DMS114 treated with DMSO at 0.1 percent for 48 hours (cell line): Measurements from ENCODE around the gene OIP5.
"Not testable (repeated sequence)": the region's sequence is repeated elsewhere in the genome, so short reads cannot be mapped to it uniquely, and the experiment has no call there.

ENCODE experiments used
- DNase-seq: peaks from one replicate; lab custom pipeline; 2025; ENCODE audit not compliant: unreplicated experiment; lab: John Stamatoyannopoulos, UW

OIP5 gene

DNA sequence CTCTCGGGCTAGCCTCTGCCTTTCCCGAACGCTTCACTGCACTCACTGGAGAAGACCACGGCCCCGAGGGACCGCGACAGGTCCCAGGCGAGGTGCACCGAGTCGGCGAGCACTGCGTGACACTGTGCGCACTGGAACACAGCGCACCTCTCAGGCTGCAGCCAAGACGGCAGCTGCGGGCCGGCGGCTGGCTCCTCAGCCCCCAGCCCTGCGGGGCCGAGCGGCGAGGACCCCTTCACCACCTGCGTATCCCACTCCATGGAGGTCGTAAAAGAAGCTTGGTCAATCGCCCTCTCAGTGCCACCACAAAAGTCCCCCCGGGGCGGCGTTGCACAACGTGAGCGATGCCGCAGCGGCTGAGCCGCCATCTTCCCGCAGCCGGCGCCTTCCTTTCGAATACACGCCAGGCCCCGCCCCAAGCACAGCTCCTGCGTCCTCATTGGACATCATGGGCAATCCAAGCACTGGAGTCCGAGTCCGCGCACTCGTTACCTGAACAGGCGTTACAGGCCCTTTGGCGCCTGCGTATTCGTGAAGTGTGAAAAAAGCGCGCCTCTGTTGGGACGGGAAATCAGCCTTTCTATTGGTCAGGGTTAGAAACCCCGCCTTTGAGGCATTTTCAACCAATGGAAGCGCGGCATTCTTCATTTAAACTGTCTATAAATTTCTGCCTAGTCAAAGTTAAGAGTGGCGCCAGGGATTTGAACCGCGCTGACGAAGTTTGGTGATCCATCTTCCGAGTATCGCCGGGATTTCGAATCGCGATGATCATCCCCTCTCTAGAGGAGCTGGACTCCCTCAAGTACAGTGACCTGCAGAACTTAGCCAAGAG, at the start of gene OIP5, which contains the start of gene NUSAP1:
TSS of gene OIP5 (minus strand) at position 398 of the 832 bp plus-strand sequence. CDS start at position 368, 30 bp downstream.
TSS of gene NUSAP1 (plus strand) at position 688 of the 832 bp plus-strand sequence. CDS start at position 765, 77 bp downstream.
- peak; percentile 99 for DNase-seq

DNA sequence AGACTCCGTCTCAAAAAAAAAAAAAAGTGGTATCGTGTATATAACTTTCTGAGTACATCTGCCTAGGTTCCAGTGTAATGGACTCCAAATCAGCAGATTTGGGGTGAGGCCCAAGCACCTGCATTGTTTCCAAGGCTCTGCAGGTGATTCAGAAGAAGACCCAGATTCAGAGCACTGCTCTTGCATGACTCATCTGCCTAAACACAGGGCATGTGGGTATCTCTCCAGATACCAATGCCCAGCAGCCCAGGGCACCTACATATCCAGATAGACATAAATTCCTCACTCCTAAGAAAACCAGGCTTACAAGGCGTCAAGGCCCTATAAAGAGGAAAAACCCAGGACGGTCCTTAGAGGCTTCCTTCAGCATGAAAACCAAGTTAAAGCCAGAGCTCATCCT, 45.6 kb upstream of the OIP5 start:
- DNase-seq = no peak

DNA sequence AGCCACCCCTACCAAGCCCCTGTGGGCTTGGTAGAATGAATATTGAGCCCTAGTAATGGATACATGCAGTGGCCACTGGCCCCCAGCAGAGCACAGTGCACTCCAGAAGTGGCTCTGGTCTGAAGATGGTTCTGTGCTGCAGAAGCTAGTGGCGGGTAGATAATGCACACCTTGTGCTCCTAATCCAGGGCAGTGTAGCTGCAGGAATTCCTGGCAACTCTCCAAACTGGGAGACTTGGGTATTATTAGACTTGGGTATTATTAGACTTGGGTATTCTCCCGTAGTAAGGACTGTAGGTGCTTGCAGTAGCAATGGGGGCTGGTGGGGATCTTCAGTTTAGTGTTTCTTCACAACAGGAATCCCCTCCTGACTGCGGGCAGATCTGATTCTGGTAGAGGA, 35.0 kb upstream of the OIP5 start:
- DNase-seq = no peak

DNA sequence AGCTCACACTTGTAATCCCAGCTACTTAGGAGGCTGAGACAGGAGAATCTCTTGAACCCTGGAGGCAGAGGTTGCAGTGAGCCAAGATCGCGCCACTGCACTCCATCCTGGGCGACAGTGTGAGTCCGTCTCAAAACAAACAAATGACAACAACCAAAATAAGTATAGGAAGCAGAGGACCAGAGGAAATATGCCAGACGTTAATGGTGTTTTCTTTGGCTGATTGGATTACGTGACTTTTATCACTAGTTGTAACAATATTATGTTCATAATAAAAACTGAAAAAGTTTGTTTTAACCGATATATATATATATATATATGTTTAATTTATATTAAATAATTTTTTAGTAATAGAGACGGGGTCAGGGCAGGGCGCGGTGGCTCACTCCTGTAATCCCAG, 22.0 kb upstream of the OIP5 start:
- no peak for DNase-seq

DNA sequence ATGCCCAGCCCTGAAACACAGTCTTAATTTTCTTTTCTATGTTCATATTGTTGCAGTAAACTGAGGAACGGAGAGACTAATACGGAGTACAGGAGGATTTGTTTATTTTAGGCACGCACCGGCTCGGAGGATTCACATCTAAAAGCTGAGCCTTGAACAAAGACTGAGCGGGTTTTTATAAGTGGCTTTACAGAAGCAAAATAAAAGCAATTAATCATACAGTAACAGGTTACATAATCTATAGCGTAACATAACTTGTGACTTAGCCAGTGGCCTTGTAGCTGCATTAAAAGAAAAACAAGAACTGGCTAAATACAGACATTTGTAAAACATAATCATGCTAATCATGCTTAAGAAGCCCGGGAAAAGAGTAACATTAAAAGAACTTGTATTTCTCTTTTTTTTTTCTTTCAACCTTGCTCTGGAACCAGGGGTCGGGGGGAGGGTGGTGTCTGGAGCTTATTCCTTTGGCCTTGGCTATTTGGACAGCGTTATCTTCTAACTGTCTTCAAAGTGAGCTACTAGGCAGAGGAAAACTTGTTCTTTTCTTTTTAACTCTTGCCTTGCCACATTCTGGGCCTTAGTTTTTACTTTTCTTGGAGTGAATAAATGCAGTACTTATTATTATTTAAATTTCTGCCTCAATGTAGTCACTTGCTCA, 17.8 kb upstream of the OIP5 start:
- no peak for DNase-seq

DNA sequence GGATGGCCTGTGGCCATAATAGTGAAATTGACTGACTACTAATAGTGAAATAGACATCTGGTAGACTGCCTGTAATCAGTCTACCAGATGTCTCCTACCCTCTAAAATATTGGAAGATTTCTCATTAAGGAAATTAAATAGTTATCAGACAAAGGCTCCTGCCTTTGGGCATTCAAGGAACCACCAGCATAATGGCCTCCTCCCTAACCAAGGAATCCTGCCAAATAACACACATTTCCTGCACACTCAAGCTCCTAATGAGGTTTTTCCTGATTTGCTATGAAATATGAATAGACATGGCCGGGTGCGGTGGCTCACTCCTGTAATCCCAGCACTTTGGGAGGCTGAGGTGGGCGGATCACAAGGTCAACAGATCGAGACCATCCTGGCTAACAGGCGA, 14.8 kb upstream of the OIP5 start:
- no peak for DNase-seq

DNA sequence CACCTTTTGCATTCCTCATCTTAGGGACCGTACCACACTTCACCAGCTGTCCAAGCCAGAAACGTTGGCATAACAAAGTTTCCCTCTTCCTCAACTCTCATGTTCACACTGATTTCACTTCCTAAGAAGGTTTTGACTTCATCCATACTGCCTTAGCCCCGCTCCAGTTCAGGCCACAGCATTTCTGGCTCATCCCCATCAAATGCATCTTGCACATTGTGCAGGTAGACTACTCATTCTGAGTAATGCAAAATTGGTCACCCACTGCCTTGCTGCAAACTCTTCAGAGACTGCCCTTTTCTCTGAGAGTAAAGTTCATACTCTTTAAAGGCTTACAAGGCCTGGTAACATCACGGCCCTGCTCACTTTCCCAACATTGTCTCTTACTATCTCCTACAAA, 9.1 kb upstream of the OIP5 start:
- no peak for DNase-seq

DNA sequence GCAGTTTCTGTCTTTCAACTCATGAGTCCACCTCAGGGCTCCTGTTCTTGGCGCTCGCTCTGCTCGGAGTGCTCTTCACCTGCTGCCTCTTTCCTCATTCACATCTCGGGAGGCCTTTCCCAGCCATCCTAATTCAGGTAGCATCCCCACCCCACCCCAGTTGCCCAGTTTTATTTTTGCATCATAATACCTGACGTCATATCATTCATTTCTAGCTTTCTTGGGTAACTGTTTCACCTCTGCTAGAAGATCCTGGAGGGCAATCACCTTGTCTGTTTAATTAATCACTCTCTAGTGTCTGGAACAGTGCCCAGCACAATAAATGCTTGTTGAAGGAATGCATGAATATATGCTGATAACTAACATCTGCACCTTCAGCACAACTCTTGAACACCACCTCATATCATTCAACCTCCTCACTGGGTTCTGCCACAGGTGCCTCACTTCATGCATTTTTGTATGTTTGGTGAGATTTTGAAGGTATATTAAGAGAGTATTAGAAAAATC, 7.9 kb upstream of the OIP5 start:
- DNase-seq = no peak

DNA sequence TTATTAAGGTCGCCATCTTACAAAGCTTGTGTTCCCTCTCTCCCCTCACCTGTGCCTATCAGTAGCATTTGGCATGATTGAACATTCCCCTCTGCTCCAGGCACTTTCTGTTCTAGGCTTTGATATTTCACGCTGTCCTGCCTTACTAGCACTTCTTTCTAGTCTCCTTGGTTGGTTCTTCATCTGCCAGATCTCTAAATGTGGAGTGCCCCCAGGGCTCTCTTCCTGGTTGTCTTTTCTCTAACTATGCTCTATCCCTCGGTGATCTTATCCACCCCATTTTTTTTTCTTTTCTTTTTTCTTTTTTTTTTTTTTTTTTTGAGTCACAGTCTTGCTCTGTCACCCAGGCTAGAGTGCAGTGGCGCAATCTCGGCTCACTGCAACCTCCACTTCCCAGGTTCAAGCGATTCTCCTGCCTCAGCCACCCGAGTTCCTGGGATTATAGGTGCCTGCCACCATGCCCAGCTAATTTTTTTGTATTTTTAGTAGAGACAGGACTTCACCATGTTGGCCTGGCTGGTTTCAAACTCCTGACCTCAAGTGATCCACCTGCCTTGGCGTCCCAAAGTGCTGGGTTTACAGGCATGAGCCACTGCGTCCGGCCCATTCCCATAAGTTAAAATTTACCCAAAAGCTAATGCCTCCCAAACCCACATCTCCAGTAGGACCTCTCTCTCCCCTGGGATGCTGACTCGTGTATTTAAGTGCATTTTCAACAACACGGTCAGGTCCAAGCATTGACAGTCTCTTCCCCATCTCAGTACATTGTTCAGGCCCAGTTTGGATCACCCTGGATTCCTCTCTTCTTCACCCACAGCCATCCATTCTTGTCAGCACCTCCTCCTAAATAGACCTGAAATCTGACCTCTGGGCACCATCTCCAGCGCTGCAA, 5.5 kb upstream of the OIP5 start:
- DNase-seq = no peak

DNA sequence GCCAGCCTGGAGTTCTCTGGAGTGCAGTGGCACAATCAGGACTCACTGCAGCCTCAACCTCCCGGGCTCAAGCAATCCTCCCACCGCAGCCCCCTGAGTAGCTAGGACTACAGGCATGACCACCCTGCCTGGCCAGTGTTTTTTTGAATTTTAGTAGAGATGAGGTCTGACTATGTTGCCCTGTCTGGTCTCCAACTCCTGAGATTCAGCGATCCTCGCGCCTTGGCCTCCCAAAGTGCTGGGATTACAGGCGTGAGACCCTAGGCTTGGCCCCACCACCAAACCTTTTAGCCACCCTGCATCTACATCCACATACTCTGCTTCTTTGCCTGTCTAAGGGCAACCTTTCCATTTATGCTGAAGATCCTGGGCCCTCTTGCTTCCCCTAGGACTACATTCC, 4.7 kb upstream of the OIP5 start:
- no peak for DNase-seq

DNA sequence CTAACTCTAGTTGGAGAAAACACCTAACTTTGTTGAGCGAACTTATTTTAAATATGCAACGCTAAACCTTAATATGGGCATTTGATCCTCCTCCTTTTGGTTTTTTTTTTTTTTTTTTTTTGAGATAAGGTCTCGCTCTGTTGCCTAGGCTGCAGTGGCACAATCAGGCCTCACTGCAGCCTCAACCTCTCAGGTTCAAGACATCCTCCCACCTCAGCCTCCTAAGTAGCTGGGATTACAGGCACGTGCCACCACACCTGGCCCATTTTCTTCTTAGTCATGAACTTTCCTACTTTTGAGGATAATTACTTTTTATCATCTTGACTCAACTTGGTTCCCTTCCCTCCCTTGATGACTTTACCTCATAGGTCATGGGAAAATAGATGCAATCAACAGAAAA, 4.2 kb upstream of the OIP5 start:
- DNase-seq = no peak

DNA sequence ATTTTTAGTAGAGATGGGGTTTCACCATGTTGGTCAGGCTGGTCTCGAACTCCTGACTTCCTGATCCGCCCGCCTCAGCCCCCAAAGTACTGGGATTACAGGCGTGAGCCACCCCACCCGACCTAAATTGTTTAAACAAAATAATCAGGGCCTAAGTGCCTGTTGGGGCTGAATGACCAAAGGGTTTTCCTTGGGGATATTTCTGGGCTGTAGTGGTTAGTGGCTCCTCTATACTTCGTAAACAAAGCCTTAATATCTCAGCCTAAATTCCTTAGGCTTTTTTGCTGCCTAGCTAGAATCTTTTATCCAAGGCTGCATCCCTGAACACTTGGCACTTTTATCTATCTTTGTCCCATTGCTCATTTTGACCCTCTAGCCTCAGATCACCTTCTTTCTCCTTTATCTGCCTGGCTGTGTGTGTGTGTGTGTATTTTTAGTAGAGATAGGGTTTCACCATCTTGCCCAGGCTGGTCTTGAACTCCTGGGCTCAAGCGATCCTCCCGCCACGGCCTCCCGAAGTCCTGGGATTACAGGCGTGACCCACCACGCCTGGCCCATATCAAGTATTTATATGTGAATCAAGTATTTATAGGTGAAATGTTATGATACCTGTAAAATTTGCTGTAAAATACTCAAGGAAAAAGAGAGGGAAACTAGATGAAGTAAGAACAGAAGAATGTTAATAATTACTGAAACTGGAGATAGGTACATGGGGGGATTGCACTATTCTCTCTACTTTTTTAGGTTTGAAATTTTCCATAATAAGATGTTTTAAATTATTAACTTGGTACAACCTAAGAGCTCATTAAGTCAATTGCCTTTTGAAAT, 2.1 kb upstream of the OIP5 start:
- DNase-seq = peak; percentile 29

DNA sequence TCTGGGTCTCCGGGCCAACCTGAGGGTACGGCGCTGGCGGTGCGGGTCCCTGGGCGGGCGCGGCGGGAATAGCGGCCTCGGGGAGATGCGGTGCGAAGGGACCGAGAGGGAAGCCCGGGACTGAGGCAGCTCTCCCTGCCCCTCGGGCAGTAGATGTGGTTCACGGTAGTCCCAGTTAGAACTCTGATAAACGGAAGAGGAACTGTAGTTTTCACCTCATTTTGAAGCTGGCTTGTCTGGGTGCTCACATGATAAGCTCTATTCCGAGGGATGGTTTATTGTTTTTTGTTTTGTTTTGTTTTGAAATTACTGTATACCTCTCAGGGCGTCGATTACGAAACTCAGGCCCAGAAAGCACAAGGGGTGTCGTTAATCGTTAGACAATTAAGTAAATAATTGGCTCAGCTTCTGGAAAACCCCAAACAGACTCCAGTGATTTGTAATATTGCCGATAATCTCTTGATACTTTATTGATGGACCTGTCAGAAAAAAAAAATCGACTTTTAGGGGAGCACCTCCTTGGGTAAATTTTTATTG, 703 bp upstream of the OIP5 start:
- DNase-seq = peak; percentile 55

DNA sequence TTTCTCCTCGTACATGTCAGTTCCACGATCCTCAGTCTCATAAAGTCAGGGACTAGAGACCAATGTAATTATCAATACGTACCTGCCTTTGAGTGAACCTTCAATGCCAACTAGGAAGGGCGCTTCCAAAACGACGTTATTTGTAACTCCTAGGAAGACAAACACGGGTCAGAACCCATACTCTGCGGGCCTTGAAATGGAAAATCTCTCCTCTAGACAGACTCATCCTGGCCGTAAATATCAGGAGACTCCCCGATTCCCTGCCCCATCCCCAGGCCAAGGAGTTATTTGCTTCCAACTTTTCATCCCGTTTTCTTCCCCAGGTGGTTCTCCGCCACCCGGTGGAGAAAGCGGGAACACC, 578 bp downstream of the OIP5 start:
- DNase-seq = peak; percentile 48

DNA sequence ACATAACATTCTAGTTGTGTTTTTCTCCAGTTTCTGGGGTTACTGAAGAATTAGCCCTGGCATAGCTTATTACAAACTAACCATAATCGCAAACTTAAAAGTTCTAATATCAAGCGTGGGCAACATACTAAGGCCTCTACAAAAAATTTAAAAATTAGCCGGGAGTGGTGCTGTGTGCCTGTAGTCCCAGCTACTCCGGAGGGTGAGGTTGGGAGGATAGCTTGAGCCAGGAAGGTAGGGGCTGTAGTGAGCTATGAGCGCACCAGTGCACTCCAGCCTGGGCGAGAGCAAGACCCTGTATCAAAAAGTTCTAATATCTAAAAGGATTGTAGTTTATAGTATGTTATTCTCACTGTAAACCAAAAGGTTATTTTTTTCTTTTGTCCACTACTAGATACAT, 1.1 kb downstream of the OIP5 start:
- DNase-seq = no peak

DNA sequence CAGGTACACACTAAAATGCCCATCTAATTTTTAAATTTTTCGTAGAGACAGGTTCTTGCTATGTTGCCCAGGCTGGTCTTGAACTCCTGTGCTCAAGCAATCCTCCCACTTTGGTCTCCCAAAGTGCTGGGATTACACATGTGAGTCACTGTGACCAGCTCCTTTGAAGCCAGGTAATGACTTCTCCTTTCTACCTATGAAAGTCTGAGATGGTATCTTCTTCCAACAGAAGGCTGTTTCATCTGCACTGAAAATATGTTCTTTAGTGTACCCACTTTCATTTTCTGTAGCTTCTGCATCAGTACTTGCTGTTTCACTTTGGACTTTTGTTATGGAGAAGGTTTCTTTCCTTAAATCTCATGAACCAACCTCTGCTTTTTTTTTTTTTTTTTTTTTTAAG, 8.8 kb downstream of the OIP5 start:
- no peak for DNase-seq

DNA sequence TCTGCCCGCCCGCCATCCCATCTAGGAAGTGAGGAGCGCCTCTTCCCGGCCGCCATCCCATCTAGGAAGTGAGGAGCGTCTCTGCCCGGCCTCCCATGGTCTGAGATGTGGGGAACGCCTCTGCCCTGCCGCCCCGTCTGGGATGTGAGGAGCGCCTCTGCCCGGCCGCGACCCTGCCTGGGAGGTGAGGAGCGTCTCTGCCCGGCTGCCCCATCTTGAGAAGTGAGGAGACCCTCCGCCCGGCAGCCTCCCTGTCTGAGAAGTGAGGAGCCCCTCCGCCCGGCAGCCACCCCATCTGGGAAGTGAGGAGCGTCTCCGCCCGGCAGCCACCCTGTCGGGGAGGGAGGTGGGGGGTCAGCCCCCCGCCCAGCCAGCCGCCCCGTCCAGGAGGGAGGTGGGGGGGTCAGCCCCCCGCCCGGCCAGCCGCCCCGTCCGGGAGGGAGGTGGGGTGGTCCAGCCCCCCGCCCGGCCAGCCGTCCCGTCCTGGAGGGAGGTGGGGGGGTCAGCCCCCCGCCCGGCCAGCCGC, 11.5 kb downstream of the OIP5 start:
- DNase-seq = not testable (repeated sequence)

DNA sequence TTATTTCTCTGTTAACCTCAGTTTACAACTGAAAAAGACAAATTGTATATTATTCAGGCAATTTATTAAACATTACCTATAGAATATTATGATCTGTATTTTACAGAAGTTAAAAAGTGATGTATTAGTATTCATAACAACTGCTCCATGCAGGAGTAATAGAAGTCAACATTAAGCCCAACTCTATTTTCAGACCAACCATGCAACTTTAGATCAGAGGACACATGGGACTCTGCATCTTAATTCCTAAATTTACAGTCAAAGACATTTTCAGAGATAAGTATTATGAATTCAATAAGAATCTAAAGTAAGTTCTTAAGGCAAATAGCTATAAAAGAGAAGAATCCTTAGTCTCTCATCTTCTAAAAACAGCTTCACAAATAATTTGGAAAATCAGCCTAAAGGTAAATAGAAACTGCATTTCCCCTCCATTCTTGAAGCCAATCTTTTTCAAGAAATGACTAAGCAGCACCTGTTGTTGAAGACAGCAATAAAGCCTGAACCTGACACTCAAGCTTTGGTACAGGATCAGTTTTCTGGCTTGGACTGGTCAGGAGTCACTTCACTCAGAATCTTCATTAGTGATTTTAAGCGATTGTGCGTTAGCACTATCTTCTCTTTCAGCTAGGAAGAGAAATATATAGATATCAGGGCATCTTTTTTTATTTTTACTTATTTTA, 23.0 kb downstream of the OIP5 start:
- DNase-seq = no peak

DNA sequence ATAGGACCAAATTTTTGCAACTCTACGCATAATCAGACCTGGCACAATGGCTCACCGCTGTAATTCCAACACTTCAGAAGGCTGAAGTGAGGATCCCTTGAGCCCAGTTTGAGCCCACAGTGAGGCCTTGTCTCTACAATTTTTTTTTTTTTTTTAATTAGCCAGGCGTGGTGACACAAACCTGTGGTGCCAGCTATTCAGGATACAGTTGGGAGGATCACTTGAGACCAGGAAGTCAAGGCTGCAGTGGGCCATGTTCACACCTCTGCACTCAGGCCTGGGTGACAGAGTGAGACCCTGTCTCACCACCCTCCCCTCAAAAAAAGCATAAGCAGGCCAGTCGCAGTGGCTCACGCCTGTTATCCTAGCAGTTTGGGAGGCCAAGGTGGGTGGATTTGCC, 24.7 kb downstream of the OIP5 start:
- DNase-seq = no peak
